T-helper 1 cell treated with Interleukin-12 subunit alpha and Interleukin-12 subunit beta and Interleukin-4 antibody, amounts not matched to agents 30 μg/mL and 1 μg/mL, for 36 hours (primary cell): ENCODE results near the gene PHF21B.

Source experiments
- H3K27ac Mint-ChIP-seq: one replicate; pipeline ENCODE4 v1.8.0; 2021; ENCODE audit warnings: mild to moderate bottlenecking, mixed read lengths
- H3K27me3 Mint-ChIP-seq: one replicate; pipeline ENCODE4 v1.8.0; 2021; ENCODE audit warnings: low read depth, mixed read lengths
- H3K36me3 Mint-ChIP-seq: one replicate; pipeline ENCODE4 v1.8.0; 2021; ENCODE audit warnings: low read depth, mixed read lengths
- H3K4me1 Mint-ChIP-seq: one replicate; pipeline ENCODE4 v1.8.0; 2021; ENCODE audit warnings: low read depth, mixed read lengths
- H3K4me3 Mint-ChIP-seq: one replicate; pipeline ENCODE4 v1.8.0; 2021; ENCODE audit warnings: mild to moderate bottlenecking, moderate library complexity, mixed read lengths
- H3K9me3 Mint-ChIP-seq: one replicate; pipeline ENCODE4 v1.8.0; 2021; ENCODE audit warnings: mixed read lengths

PHF21B gene

DNA sequence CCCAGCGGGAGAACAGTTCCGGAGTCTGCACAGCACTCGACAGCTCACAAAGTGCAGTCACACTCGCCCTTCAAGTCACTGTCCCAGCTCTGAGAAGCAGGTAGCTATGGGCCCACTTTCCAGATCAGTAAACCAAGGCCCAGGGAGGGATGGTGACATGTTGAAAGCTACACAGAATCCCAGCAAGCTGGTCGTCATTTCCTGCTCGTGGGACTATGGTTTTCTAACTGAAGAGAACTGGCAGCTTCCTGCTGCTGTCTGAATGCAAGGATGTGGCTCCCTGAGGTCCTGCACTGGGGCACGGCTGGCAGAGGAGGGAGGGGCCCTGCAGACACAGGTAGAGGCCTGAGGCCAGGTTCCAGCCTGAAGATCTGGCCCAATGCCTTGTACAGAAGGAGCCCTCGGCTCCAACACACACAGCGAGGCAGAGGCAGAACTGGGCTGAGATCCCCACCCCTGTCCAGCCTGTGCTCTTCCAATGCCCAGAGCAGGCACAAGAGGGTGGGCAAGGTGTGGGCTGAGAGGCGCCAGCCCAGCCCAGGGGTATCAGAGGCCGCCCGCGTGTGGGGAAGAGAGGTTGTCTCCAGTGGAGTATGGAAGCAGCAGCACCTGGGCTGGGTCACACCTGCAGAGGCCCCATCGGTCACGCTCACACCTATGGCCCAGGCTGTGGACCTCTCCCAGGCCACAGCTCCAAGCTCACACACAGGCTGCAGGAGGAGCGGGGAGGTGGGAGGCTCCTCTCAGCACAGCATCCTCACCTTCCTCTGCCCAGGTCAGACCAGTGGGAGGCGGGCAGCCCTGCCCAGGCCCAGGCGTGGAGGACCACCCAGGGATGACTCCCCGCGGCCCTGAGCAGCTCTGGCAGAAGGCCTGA, 119.2 kb downstream of the PHF21B start:
- Mint-ChIP-seq H3K36me3 (no peaks in the 10 kb centered on the region), H3K27me3 (no peaks in the 10 kb centered on the region), H3K4me3 (no peak overlapping the region), H3K9me3 (no peaks in the 10 kb centered on the region), H3K27ac (no peak overlapping the region), H3K4me1 (no peaks in the 10 kb centered on the region)

DNA sequence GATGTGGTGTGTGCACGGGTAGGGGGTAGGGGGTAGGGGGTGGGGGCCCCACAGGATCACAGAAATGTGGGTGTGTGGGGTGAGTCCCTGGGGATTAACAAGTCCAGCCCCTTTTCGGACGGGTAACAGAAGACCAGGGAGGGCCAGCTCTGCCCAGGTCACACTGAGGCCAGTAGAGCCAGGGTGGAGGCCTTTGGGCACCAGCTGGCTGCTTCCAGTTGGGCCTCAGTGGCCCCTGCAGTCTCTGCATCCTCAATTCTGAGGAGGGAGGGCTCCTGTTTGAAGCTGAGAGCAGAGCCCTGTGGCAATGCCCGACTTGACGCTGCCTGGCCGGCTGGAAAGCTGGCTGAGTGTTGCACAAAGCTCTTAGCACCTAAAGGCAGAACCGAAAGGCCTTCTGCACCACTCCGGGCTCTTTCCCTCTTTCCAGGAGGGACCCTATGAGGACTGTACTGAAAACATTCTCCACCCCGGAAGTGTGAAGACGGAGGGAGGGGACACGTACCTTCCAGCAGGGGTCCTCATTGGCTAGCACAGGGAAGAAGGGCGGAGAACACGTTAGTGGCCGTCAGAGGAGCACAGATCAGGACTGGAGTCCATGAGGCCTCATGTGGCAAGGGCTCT, 120.4 kb downstream of the PHF21B start:
- Mint-ChIP-seq H3K9me3 (no peaks in the 10 kb centered on the region), H3K4me3 (no peak overlapping the region), H3K36me3 (no peaks in the 10 kb centered on the region), H3K27ac (no peak overlapping the region), H3K4me1 (no peaks in the 10 kb centered on the region), H3K27me3 (no peaks in the 10 kb centered on the region)

DNA sequence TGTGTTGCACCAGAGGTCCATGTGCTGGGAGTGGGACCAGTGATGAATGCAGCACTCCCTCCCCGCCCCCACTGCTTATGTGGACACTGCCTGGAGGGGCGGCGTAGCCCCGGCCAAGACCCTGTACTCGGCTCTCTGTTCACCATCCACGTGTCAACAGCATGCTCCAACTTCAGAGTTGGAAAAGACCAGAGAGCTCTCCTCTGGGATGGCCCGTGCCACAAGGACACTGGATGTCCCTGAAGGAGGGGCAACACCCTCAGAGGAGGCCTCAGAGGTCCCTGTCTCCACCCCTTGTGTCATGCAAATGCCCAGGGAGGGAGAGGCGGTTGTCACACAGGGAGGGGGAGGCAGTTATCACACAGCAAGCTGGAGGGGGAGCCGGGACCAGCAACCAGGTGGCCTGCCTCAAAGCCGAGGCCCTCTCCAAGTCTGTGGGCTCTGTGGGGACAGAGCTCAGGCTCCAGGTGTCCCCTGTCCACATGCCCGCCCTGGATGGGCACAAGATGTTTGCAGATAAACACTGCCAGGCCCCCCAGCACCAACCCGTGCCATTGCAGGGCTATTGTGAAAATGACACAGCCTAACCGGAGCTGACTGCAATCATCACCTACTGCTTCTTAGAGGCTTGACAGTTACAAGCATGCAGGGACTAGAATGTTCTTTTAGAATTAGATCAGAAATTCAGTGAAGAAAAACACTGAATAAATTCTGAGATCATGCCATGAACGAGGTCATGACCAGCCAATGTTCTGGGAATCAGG, 121.1 kb downstream of the PHF21B start:
- Mint-ChIP-seq H3K9me3 (no peaks in the 10 kb centered on the region), H3K4me1 (no peaks in the 10 kb centered on the region), H3K36me3 (no peaks in the 10 kb centered on the region), H3K4me3 (no peak overlapping the region), H3K27me3 (no peaks in the 10 kb centered on the region), H3K27ac (no peak overlapping the region)

DNA sequence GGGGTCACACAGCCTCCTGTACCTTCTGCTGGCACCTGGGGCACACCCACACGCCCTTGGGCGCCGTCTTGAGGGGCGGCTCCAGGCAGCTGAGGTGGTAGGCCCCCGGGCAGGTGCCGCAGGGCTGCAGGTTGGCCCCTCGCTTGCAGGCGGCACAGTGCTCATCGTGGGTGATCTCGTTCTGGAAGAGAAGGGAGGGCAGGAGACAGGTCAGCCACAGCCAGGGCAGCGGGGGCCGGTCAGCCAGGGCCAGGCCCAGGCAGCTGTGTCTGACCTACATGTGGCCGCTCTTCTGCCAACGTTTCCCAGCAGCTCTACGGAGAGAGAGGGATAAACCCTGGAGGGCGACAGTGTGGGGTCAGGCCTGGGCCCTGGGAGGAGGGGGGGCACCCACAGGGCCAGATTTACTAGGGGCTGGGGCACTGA, 121.9 kb downstream of the PHF21B start:
- H3K4me3 Mint-ChIP-seq = no peak overlapping the region
- H3K9me3 Mint-ChIP-seq = no peaks in the 10 kb centered on the region
- no peaks in the 10 kb centered on the region for H3K27me3 Mint-ChIP-seq
- no peaks in the 10 kb centered on the region for H3K4me1 Mint-ChIP-seq
- no peak overlapping the region for H3K27ac Mint-ChIP-seq
- no peaks in the 10 kb centered on the region for H3K36me3 Mint-ChIP-seq

DNA sequence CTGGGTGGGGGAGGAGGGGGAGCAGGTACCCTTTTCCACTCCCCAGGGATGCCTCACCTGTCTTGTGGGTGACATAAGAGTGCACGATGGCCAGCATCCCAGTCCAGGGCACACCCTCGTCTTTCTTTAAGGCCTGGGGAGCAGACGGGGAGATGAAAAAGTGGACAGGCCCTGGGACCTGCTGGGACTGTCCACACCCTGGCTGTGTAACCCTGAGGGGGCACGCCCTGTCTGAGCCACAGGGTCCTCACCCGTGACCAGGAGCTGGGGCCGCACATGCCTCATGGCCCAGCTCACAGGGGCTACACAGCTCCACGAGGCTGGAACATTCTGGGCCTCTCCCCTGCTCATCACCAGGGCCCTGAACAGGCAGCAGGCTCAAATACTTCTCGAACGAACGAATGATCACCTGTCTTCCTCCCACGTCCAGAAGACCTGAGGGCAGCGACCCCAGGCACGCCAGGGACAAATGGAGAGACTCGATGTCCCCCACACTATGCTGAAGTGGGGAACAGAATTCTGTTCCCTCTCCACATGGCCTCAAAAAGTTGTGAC, 123.9 kb downstream of the PHF21B start:
- Mint-ChIP-seq H3K4me1 (no peaks in the 10 kb centered on the region), H3K9me3 (no peaks in the 10 kb centered on the region), H3K4me3 (no peak overlapping the region), H3K27me3 (no peaks in the 10 kb centered on the region), H3K36me3 (no peaks in the 10 kb centered on the region), H3K27ac (no peak overlapping the region)

DNA sequence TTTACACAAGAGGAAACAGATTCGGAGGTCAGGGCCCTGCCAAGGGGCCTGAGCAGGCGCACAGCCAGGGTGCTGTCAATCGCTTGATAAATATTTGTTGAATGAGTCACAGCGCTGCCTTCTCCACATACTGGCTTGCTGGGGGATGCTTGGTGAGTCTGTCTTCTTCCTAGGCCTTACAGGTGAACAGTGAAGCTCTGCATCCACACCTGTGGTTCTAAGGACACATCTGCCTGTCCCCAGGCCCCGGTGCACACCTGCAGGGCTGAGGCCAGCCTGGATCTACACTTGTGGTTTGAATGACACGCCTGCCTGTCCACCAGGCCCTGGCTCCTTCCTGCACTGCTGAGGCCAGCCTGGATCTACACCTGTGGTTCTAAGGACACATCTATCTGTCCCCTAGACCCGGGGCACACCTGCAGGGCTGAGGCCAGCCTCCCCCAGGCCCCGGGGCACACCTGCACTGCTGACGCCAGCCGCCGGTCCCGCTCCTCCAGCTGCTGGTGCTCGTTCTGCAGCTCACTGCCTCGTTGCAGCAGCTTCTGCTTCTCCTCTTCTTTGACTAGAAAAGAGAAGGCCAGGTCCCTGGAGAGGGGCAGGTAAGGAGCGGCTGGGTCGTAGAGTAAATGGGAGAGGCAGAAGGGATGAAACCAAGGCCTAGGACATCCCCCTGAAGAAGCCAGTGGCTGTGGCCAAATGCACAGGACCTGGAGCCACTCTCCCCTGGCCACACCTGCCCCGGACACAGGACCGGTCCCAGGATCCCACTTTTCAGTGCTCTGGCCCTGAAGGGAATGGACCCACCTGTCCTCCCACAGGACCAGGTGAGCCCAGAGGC, 124.6 kb downstream of the PHF21B start:
- Mint-ChIP-seq H3K9me3 (no peaks in the 10 kb centered on the region), H3K4me3 (no peak overlapping the region), H3K36me3 (no peaks in the 10 kb centered on the region), H3K27me3 (no peaks in the 10 kb centered on the region), H3K27ac (no peak overlapping the region), H3K4me1 (no peaks in the 10 kb centered on the region)

DNA sequence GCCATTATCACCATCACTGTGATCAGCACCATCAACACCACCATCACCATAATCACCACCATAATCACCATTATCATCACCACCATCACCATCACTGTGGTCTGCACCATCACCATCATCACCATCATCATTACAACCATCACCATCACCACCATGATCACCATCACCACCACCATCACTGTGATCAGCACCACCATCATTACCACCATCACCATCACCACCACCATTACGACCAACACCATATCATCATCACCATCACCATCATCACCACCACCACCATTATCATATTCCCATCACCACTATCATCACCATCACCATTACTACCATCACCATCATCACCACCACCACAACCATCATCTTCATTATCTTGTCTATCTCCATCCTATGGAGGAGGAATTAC, 125.2 kb downstream of the PHF21B start:
- Mint-ChIP-seq H3K27me3 (no peaks in the 10 kb centered on the region), H3K27ac (no peak overlapping the region), H3K9me3 (no peaks in the 10 kb centered on the region), H3K4me1 (no peaks in the 10 kb centered on the region), H3K4me3 (no peak overlapping the region), H3K36me3 (no peaks in the 10 kb centered on the region)

DNA sequence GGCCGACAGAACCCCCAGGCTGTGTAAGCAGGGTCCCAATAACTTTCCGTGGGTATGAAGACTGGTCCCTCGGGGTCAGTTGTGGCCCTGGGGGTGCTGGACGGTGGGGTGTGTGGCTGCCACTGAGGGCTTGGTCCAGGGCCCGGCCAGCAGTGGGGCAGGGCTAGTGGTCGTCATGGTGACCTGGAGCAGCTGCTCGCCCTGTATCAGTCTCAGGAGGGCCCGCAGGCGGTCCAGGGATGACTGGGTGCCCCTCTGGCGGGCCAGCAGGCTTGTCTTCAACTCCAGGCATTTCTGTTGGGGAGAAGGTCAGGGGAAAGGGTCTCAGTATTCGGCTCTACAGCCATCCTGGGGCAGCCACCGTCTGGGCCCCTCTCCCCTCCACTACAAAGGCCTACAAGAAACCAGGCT, 126.8 kb downstream of the PHF21B start:
- Mint-ChIP-seq H3K9me3 (no peaks in the 10 kb centered on the region), H3K27ac (no peak overlapping the region)

DNA sequence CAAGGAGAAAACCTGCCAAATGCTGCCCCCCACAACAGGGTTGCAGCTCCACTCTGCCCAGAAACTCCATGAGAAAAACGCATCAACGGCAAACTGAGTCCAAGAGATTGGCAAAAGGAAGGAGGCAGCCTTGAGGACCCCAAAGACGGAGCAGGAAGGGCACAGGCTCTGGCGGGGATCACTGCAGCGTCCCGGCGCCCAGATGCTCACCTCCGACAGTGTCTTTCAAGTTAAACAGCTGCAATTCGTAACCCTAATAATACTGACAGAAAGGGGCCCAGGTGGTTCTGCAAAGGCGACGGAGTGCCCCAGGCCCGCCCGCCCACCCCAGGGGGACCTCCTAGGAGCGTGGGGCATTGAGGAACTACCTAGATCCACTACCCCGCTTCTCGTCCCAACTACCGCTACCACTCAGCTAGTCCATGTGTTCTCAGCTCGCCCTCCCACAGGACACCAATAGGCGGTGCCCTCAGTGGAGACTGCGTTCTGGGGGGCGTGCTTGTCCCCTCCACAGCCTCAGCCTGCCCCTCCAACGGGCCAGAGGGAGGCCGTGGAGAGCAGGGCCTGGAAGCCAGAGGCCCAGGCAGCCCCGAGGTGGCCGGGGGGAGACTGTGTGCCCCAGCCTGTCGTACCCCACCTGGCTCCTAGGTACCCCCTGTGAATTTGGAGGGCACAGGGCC, 127.4 kb downstream of the PHF21B start:
- H3K27ac Mint-ChIP-seq = no peak overlapping the region
- no peaks in the 10 kb centered on the region for H3K36me3 Mint-ChIP-seq
- H3K9me3 Mint-ChIP-seq = no peaks in the 10 kb centered on the region
- no peak overlapping the region for H3K4me3 Mint-ChIP-seq
- H3K27me3 Mint-ChIP-seq = no peaks in the 10 kb centered on the region
- H3K4me1 Mint-ChIP-seq = no peaks in the 10 kb centered on the region

More for the DNA sequence above, 126.8 kb downstream of the PHF21B start:
- Mint-ChIP-seq H3K4me3 (no peak overlapping the region), H3K36me3 (no peaks in the 10 kb centered on the region), H3K27me3 (no peaks in the 10 kb centered on the region), H3K4me1 (no peaks in the 10 kb centered on the region)

DNA sequence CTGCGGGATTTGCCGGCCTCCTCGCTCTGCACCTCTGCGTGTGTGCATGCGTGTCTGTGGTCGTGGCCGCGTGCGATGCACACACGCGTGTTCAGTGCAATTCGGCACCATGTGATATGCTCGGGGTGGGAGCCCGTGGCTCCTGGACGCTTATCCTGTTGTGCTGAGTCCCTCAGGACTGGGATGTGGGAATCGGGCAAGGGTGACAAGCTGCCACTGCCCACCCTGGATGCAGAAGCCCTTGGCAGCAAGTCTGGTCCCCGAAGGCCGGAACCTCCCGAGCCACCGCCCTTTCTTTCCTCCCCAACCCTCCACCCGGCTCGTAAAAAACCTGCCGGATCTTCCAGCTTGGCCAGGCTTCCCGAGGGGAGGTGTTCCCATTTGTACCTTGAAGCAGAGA, 128.2 kb downstream of the PHF21B start:
- no peak overlapping the region for H3K27ac Mint-ChIP-seq
- H3K9me3 Mint-ChIP-seq = peaks cover 2% of the 10 kb centered on the region
- no peaks in the 10 kb centered on the region for H3K27me3 Mint-ChIP-seq
- no peaks in the 10 kb centered on the region for H3K36me3 Mint-ChIP-seq
- no peak overlapping the region for H3K4me3 Mint-ChIP-seq
- H3K4me1 Mint-ChIP-seq = no peaks in the 10 kb centered on the region

DNA sequence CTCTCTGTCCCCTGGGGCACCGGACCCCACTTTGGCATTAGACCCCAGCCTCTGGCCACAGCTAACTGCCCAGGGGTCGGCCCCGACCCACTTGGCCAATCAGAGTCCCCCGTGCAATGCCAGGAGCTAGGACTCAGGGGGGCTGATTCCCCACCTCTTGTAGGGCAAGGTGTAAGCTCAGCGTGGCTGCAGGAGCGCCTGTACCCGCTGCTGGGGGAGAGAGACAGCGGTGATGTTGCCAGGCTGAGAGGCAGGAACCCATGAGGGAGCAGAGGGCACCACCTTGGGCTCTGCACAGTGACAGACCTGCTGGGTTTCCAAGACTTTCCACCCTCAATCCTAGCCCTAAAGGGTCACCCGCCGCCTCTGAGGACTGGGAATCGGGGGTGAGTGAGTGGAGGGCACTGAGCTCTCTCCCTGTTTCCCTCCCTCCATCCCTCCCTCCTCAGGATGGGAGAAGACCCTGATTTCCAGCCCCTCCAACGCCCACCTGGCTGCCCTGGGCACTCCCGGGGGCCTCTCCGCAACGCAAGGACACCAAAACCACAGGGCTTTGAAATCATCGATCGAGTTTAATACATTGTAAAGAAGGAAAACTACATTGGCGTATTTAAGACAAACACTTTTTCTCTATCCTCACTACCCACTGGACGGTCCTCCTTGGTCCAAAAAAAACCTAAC, 129.1 kb downstream of the PHF21B start:
- no peaks in the 10 kb centered on the region for H3K27me3 Mint-ChIP-seq
- no peaks in the 10 kb centered on the region for H3K36me3 Mint-ChIP-seq
- no peak overlapping the region for H3K27ac Mint-ChIP-seq
- no peak overlapping the region for H3K4me3 Mint-ChIP-seq
- H3K9me3 Mint-ChIP-seq = peaks cover 5% of the 10 kb centered on the region
- H3K4me1 Mint-ChIP-seq = no peaks in the 10 kb centered on the region

DNA sequence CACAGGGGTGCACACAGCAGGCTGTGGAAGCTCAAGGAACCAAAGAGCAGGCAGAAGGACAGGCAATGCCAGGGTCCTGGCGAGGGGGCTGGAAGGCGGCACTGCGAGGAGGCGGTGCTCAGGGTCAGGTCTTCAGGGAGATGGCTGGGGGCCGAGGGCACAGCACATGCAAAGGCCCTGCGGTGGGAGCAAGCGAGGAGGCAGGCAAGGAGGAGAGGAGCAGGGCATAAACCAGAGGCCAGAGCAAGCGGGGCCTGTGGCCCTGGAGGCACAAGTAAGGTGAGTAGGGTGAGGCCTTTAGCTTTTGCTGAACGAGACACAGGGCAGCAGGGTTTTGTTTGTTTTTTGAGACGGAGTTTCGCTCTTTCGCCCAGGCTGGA, 130.5 kb downstream of the PHF21B start:
- no peaks in the 10 kb centered on the region for H3K4me1 Mint-ChIP-seq
- H3K27me3 Mint-ChIP-seq = no peaks in the 10 kb centered on the region
- no peak overlapping the region for H3K27ac Mint-ChIP-seq
- peaks cover 5% of the 10 kb centered on the region for H3K9me3 Mint-ChIP-seq
- H3K36me3 Mint-ChIP-seq = no peaks in the 10 kb centered on the region
- no peak overlapping the region for H3K4me3 Mint-ChIP-seq
